GM19023 (cell line): ENCODE data around the gene GTF2E1.

ENCODE experiments used
- ATAC-seq: cut with Tn5 transposase; IDR thresholded peaks from one replicate; pipeline ENCODE4 v1.9.1; 2021; ENCODE audit warnings: mild to moderate bottlenecking, moderate library complexity; ENCODE audit not compliant: unreplicated experiment

The GTF2E1 gene

DNA sequence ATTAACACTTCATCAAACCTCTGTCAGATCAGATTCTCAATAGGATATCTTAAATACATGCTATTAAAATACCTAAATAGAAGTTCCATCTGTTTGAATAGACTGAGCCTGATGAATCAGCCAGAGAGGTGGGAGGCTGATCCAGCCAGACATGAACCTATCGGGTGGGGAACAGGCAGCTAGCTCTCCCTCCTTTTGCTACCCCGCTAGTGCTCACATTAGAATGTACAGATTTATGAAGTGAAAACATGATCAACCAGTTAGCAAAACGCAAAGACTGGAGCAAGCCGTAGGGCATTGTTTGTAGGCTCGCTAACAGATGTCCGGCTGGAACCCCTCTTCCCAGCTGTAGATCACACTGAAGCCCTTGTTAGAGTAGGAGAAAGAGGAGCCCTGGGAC, 54.4 kb downstream of the GTF2E1 start:
- ATAC-seq = no peak

DNA sequence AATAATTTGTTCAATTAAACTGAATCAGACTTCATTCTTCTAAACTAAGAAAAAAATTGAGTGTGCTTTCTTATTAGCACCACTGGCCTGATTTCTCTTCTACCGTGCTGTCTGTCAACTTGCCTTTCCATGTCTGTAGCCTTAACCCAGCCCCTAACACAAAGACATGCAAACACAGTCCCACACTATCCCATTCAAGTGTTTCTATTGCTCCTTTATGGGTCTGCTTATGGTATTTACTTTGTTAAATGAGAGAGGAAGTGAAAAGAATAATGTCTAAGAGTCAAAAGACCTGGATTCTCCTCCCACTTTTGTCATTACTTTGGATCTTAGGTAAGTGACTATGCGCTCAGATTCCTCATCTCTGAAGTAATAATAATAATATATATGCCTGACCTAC, 55.3 kb downstream of the GTF2E1 start:
- ATAC-seq = no peak

DNA sequence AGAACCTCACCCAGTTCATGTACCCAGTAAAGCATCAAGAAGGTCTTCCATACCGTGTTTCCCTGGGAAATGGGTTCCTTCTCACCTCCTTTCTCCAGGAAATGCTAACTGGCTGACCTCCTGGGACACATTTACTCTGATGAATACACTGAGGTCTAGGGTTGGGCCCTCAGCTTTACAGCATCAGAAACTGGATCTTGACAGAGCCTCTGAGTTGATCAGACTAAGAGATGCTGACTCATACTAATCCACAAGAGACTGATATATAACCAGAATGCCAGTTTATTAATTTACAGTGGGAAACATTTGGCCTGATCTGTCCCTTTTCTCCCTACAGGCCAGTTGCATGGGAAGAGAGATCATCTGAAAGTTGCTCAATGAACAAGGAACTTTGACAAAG, 55.8 kb downstream of the GTF2E1 start:
- no peak for ATAC-seq

DNA sequence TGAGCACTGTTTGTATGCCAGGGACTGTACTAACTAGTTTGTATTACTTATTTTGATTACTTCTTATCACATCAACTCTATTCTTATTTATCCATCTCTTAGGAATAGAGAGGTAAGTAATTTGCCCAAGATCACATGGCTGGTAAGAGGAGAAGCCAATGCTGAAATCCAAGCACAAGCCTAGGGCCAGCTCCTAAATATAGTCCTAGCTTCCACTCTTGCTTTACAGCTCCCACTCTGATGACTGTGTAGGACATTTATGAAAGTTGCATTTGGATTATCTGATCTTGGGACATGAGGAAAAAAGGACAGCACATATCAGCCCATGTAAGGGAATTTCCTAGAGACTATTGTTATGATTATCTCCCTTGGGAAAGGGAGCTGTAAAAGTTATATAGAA, 58.1 kb downstream of the GTF2E1 start:
- no peak for ATAC-seq

DNA sequence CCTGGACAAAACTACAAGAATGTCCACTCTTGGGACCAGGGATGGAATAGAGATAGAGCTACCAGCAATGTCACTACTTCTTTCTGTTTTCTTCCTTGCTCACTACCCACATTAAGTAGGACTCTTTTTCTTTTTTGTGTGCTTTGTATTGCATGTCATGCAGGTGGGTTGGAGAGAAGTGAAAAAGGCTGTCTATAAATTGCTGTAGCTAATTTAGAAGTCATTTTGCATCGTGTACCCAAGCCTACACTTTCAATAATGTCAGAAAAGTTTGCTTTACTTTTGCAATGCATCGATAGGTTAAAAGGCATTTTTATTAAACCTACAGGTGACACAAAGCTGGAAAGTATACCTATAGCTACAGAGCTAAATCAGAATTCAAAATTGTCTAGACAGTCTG, 58.9 kb downstream of the GTF2E1 start:
- ATAC-seq = peak; percentile 52

DNA sequence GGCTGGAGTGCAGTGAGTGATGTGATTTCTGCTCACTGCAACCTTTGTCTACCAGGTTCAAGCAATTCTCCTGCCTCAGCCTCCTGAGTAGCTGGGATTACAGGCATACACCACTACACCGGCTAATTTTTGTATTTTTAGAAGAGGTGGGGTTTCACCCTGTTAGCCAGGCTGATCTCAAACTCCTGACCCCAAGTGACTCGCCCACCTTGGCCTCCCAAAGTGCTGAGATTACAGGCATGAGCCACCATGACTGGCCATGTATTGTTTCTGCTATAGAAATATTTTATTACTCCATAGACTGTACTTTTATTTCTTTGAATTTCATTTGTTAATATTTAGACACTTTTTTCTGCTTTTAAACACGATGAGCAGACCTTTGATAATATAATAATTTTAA, 60.4 kb downstream of the GTF2E1 start:
- no peak for ATAC-seq

DNA sequence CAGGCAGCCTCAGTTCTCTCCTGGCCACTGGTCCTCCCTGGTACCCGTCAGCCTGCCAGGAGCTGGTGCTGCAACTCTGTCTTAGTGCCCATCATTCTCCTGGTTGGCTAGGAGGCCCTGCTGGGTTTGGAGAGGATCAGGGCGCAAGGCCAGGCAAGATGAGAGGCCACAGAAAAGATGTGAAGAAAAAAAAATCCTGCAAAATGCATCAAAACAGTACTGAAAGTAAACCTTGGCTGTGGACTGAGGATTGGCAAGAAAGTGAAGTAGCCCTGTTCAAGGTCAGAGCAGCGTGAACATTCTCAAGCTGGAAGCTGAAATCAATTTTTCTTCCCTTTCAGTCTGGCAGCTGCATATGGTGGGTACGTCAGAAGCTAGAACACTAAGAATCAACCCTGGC, 74.2 kb downstream of the GTF2E1 start:
- ATAC-seq = no peak

DNA sequence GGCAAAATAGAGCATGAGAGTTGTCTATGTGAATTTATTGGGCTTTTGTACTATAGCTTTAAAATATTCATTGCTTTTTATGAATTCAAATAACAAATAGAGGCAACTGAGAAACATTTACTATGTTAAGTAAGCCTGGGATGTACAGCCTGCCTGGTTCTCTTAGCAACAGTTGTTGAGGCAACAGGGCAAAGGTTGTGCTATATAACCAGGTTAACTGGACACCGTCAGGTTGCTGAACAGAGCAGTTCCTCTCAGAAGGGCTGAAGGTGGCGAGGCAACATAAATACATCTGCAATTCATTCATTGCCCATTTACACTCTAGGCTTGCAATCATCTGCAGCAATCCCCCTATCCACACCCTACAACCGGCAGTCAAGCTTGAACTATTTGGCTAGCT, 78.2 kb downstream of the GTF2E1 start:
- no peak for ATAC-seq

DNA sequence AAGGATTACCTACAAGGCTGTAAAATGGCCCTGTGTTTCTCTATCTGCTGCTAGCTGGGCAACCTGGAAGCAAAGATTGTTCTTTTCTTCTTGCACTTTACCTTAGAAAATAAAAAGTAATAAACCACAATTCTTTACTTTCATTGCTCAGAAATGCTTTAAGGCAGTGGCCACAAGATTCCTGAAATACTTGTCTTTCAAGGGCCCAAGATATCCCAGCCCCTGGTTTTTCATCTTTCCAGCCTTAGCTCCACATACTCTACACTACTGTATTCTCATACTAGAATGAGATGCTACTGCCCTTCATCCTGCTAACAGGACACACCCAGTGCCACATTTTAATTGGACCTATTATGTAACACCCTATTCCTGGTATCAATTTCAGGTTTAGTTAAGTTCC, 78.9 kb downstream of the GTF2E1 start:
- no peak for ATAC-seq

DNA sequence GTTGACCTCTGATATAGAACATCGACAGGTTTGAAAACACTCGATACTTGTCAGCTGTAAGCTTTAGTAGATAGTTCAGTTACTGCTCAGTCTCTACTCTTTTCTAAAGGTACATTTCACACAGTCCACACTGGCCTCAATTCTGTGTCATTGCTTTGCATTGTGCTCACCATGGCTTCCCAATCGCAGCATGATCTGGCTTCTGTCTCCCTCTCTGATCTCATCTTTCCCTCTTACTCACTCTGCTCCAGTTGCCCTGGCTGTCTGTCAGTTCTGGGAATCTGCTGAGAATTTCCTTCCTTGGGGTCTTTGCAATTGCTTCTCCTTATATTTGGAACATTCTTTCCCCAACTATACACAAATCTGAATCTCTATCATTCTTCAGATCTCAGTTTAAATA, 80.6 kb downstream of the GTF2E1 start:
- ATAC-seq = no peak

DNA sequence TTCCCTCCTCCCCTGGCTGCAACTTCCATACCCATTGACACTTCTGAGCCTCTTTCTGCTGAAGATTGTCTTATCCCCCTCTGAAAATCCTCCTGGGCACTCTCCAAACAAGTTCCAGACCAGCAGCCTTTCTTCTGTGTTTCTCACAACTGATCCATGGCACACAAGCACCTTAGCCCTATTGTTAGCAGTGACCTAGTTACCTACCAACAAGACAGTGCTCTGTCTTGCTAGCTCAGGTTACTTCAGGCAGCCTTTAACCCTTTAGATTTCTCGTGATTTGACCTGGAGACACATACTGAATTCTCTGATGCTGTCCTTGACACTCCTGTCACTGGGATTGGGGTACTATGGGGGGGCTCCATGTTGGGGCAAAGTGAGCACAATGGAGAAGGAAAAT, 82.1 kb downstream of the GTF2E1 start:
- ATAC-seq = no peak

DNA sequence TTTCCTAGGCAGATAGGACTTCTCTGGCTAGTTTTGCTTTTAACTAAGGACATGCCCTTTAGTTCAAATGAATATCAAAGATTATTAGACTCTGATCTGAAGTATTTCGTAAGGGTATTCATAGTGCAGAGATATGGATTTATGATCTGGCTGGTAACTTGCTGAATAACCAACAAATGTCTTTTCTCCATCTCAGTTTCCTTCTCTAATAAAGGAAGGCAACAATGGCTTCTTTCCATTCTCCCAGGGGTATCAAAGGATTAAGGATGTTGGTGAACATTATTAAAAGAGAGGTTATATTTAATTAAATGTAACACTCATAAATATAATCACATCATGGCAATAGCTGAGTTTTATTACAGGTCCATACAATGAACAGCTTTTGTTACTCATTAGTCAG, 86.3 kb downstream of the GTF2E1 start:
- no peak for ATAC-seq

DNA sequence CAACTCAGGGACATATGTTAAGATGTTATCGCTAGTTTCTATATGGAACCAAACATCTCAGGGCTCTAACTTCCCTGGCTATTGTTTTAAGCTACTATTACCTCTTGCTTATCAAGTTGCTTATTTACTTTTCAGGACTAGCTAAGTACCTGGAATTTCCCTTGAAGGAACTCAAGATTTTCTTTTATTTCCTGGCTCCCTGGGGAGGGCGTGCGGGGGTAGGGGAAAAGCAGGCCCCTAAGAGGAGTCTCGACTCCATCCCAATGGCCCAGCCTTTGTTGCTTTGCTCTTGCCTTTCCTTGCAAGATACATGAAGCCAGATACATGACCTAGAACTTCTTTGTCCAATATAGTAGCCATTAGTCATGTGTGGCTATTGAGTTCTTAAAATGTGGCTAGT, 88.5 kb downstream of the GTF2E1 start:
- ATAC-seq = no peak
